ENCODE results near the gene OR2T11. TPM values are rescaled to one million over a fixed set of nuclear protein-coding genes. Genes with fewer than 3 reads are reported as not detected.

Gene OR2T11
- polyA plus RNA-seq, 2 of the 4 experiments (the other 2 are of a cell fraction) = not detected

DNA sequence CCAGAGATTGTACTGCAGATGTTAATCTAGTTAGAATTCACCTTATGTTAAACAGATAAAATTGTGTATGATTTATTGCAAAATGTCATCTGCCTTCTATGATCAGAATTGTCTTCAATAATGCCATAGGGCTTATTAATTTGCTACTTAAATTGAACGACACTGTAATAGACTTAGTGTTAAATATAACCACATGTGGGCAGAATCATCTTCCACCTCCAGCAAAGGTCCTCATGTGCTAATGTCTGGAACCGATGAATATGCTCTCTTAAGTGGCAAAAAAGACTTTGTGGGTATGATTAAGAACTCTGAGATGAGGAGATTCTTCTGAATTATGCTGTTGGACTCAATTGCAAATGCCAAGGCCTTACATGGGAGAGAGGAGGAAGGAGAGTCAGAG, 4.3 kb downstream of the OR2T11 start:
- H3K4me3 ChIP-seq = no peak overlapping the region
- H3K4me1 ChIP-seq = no peaks in the 10 kb centered on the region
- ATAC-seq (no peak), FAIRE-seq (no peak), DNase-seq (ENCODE audit: low read depth in 1 of 2, low spot score in 1 of 2) (no peak)
- no peak overlapping the region for H3K4me2 ChIP-seq
- no peaks in the 10 kb centered on the region for H3K9me3 ChIP-seq
- WGBS (ENCODE audit: missing lambda C conversion rate) = 5% methylated on average over 2 of the region's 2 CpGs
- TF ChIP-seq HOXB5 (CRISPR knock-in tag; IDR thresholded peaks at IDR 0.05) = no peak
- no peak for TF ChIP-seq NPAS2 (CRISPR knock-in tag; IDR thresholded peaks at IDR 0.05; ENCODE audit: borderline replicate concordance)
- no peak for TF ChIP-seq GATA3 (IDR thresholded peaks at IDR 0.05; ENCODE audit: borderline replicate concordance)
- TF ChIP-seq, protein P1, sequence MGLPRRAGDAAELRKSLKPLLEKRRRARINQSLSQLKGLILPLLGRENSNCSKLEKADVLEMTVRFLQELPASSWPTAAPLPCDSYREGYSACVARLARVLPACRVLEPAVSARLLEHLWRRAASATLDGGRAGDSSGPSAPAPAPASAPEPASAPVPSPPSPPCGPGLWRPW (IDR thresholded peaks at IDR 0.05) = no peak
- no peak for TF ChIP-seq CHD2 (IDR thresholded peaks at IDR 0.05; ENCODE audit: low read length, partially characterized antibody)
- no peak for TF ChIP-seq ZSCAN20 (CRISPR knock-in tag; IDR thresholded peaks at IDR 0.05)
- TF ChIP-seq, protein P2, sequence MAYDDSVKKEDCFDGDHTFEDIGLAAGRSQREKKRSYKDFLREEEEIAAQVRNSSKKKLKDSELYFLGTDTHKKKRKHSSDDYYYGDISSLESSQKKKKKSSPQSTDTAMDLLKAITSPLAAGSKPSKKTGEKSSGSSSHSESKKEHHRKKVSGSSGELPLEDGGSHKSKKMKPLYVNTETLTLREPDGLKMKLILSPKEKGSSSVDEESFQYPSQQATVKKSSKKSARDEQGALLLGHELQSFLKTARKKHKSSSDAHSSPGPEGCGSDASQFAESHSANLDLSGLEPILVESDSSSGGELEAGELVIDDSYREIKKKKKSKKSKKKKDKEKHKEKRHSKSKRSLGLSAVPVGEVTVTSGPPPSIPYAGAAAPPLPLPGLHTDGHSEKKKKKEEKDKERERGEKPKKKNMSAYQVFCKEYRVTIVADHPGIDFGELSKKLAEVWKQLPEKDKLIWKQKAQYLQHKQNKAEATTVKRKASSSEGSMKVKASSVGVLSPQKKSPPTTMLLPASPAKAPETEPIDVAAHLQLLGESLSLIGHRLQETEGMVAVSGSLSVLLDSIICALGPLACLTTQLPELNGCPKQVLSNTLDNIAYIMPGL (CRISPR knock-in tag; IDR thresholded peaks at IDR 0.05; ENCODE audit: borderline replicate concordance) = no peak
- no peak for TF ChIP-seq ZNF302 (CRISPR knock-in tag; IDR thresholded peaks at IDR 0.05)
- no peak for TF ChIP-seq SREBF2 (IDR thresholded peaks at IDR 0.05)
- no peak for TF ChIP-seq EHF (CRISPR knock-in tag; IDR thresholded peaks at IDR 0.05)
- TF ChIP-seq RARB (CRISPR knock-in tag; IDR thresholded peaks at IDR 0.05) = no peak
- no peak for TF ChIP-seq ZFP36 (IDR thresholded peaks at IDR 0.05; ENCODE audit: borderline replicate concordance, partially characterized antibody)
- TF ChIP-seq RFX5 (IDR thresholded peaks at IDR 0.05) = no peak
- TF ChIP-seq JUN (IDR thresholded peaks at IDR 0.05) = no peak
- H3K27ac ChIP-seq = no peak overlapping the region
- POLR2A ChIA-PET = no interaction called here
- CTCF ChIA-PET = interaction anchor here (0.8 kb wide), 1 partner anchor 174 kb away, joined by 4 read pairs; no protein-coding TSS in a partner anchor

DNA sequence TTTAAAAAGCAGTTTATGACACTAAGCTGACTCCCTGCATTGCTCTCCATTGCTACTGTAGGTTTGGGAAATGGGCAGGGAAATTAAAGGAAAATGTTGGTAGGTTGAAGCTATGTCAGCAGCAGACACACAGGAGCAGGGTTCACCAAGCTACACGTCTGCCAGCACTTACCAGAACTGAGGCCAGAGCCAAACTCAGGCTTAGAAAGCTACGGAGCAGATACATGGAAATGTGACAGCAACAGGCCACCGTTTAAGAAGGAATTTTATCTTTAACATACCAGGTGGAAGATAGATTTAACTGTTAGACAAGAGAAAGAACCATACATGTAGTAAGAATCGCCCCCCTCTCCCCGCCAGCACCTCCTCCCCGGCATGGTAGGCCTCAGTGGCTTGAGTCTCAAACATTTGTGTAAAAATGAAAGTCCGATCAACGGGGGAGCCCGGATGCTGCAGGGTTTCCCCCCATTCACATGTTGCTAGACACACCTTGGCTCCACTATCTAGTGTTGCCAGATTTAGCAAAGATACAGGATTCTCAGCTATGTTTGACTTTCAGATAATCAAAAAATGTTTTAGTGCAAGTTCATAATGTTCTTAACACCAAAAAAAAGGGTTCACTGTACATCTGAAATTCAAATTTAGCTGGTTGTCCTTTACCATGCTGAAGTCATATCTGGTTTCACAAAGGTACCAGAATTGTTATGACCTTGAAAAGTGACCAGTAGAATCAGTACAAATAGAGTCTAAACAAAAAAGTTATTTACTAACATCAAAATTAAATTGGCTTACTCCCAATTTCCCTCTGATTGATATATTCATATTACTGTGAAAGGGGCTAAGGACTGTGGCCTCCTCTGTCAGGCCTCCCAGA, 6.7 kb downstream of the OR2T11 start:
- 25% methylated on average over 9 of the region's 9 CpGs for whole genome bisulfite sequencing (ENCODE audit: missing lambda C conversion rate)
- ChIA-PET CTCF (no interaction called here), POLR2A (no interaction called here)
- Histone ChIP-seq H3K9me3 (no peaks in the 10 kb centered on the region), H3K4me2 (no peak overlapping the region), H3K4me3 (no peak overlapping the region), H3K4me1 (no peaks in the 10 kb centered on the region), H3K27ac (no peak overlapping the region)
- no peak for TF ChIP-seq POLR2AphosphoS2 (conservative IDR thresholded peaks at IDR 0.05; ENCODE audit: low read length)
- TF ChIP-seq RFX5 (IDR thresholded peaks at IDR 0.05) = no peak
- TF ChIP-seq TP53 (CRISPR knock-in tag; IDR thresholded peaks at IDR 0.05) = no peak
- TF ChIP-seq, protein P1 (IDR thresholded peaks at IDR 0.05) = no peak
- no peak for TF ChIP-seq SREBF2 (IDR thresholded peaks at IDR 0.05)
- TF ChIP-seq RARB (CRISPR knock-in tag; IDR thresholded peaks at IDR 0.05) = no peak
- no peak for TF ChIP-seq NPAS2 (CRISPR knock-in tag; IDR thresholded peaks at IDR 0.05; ENCODE audit: borderline replicate concordance)
- TF ChIP-seq, protein P3, sequence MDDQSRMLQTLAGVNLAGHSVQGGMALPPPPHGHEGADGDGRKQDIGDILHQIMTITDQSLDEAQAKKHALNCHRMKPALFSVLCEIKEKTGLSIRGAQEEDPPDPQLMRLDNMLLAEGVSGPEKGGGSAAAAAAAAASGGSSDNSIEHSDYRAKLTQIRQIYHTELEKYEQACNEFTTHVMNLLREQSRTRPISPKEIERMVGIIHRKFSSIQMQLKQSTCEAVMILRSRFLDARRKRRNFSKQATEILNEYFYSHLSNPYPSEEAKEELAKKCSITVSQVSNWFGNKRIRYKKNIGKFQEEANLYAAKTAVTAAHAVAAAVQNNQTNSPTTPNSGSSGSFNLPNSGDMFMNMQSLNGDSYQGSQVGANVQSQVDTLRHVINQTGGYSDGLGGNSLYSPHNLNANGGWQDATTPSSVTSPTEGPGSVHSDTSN (IDR thresholded peaks at IDR 0.05) = no peak
- no peak for TF ChIP-seq EHMT2 (IDR thresholded peaks at IDR 0.05; ENCODE audit: low read depth)
- TF ChIP-seq, protein P4, sequence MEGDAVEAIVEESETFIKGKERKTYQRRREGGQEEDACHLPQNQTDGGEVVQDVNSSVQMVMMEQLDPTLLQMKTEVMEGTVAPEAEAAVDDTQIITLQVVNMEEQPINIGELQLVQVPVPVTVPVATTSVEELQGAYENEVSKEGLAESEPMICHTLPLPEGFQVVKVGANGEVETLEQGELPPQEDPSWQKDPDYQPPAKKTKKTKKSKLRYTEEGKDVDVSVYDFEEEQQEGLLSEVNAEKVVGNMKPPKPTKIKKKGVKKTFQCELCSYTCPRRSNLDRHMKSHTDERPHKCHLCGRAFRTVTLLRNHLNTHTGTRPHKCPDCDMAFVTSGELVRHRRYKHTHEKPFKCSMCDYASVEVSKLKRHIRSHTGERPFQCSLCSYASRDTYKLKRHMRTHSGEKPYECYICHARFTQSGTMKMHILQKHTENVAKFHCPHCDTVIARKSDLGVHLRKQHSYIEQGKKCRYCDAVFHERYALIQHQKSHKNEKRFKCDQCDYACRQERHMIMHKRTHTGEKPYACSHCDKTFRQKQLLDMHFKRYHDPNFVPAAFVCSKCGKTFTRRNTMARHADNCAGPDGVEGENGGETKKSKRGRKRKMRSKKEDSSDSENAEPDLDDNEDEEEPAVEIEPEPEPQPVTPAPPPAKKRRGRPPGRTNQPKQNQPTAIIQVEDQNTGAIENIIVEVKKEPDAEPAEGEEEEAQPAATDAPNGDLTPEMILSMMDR (IDR thresholded peaks at IDR 0.05) = no peak
- TF ChIP-seq HOXB13 (CRISPR knock-in tag; IDR thresholded peaks at IDR 0.05; ENCODE audit: low read depth) = no peak
- TF ChIP-seq TFCP2L1 (CRISPR knock-in tag; IDR thresholded peaks at IDR 0.05) = no peak
- TF ChIP-seq ZFP36 (IDR thresholded peaks at IDR 0.05; ENCODE audit: borderline replicate concordance, partially characterized antibody) = no peak
- no peak for TF ChIP-seq HDAC2 (IDR thresholded peaks at IDR 0.05)
- TF ChIP-seq, protein P5, sequence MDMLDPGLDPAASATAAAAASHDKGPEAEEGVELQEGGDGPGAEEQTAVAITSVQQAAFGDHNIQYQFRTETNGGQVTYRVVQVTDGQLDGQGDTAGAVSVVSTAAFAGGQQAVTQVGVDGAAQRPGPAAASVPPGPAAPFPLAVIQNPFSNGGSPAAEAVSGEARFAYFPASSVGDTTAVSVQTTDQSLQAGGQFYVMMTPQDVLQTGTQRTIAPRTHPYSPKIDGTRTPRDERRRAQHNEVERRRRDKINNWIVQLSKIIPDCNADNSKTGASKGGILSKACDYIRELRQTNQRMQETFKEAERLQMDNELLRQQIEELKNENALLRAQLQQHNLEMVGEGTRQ (IDR thresholded peaks at IDR 0.05) = no peak
- no peak for DNase-seq (ENCODE audit: low read depth in 1 of 2, low spot score in 1 of 2)
- no peak for ATAC-seq
- FAIRE-seq = no peak

Measured in A549 (cell line).